ENCODE results near the gene GRK4. TPM values are rescaled to one million over a fixed set of nuclear protein-coding genes. Genes with fewer than 3 reads are reported as not detected.

Gene GRK4
- total and polyA plus RNA-seq, 10 of the 15 experiments (the other 5 are each of a cell fraction or from before 2014, with no cell fraction given): 1.1 to 4.0 (median 2.5) TPM

GRCh38 chr4:3041192-3042142, 78.1 kb downstream of the GRK4 start:
- RAD21 ChIA-PET (ENCODE audit: unreplicated experiment): interaction anchor here (0.8 to 2.6 kb wide), 5 partner anchors 33 to 79 kb away, joined by 3 to 8 read pairs (median 3); partner anchors contain the start of genes GRK4, HTT and NOP14
- Histone ChIP-seq H3K27me3 (replicated peaks in 1 of 2; ENCODE audit: control insufficient read depth in 2 of 2, insufficient read depth in 2 of 2, low read length in 1 of 2) (no peaks in the 10 kb centered on the region), H3K36me3 (ENCODE audit: control insufficient read depth in 2 of 2, insufficient read depth in 2 of 2, low read length in 1 of 2) (no peaks in the 10 kb centered on the region; a peak in 1 of 4 replicates), H3K4me3 (peak overlapping the region; percentile 85), H3K9me3 (replicated peaks; ENCODE audit: control insufficient read depth, insufficient read depth, low read length) (peaks cover 8% of the 10 kb centered on the region), H2AFZ (ENCODE audit: control insufficient read depth, low read depth, low read length) (peak overlapping the region; percentile 89), H3K4me1 (ENCODE audit: control insufficient read depth, insufficient read depth, low read length) (peaks cover 66% of the 10 kb centered on the region), H4K20me1 (ENCODE audit: control insufficient read depth, insufficient read depth) (no peaks in the 10 kb centered on the region; the same call in 1 of the 2 replicates), H3K27ac (ENCODE audit: control insufficient read depth, insufficient read depth) (peak overlapping the region; percentile 95), H3K79me2 (ENCODE audit: control insufficient read depth, insufficient read depth, low read length) (peaks cover 12% of the 10 kb centered on the region), H3K9ac (ENCODE audit: control insufficient read depth, insufficient read depth, low read length) (peak overlapping the region; percentile 93), H3K4me2 (ENCODE audit: control insufficient read depth, insufficient read depth) (peak overlapping the region; percentile 98)
- BruUV-seq (replicated peaks): no TSS peak
- intact Hi-C loops (cut with micrococcal nuclease; ENCODE audit: unreplicated experiment) (loop anchor here (2.0 to 10.0 kb wide), 2 partner anchors 79 to 277 kb away; partner anchors contain the start of genes GRK4 and NOP14), in situ Hi-C loops (cut with MboI) (no loop called here)
- ATAC-seq (peak; percentile 66), FAIRE-seq (no peak), DNase-seq (ENCODE audit: low read depth, low spot score) (no peak)
- SMC1A ChIA-PET (ENCODE audit: uncharacterized antibody, unreplicated experiment): interaction anchor here (1.0 to 1.9 kb wide), 4 partner anchors 37 to 369 kb away, joined by 3 to 4 read pairs (median 4); no protein-coding TSS in a partner anchor
- POLR2A ChIA-PET: interaction anchor here (0.9 to 2.8 kb wide), 7 partner anchors 9 to 42 kb away, joined by 3 to 14 read pairs (median 4); no protein-coding TSS in a partner anchor
- WGBS (ENCODE audit: insufficient coverage, insufficient replicate concordance, low lambda C conversion rate, missing lambda C conversion rate): 1% methylated on average over 54 of the region's 57 CpGs
- CTCF ChIA-PET: interaction anchor here (0.6 to 2.1 kb wide), 8 partner anchors 12 to 78 kb away, joined by 3 to 7 read pairs (median 4); partner anchors contain the start of gene GRK4
- TF ChIP-seq WRNIP1 (IDR thresholded peaks at IDR 0.05; ENCODE audit: borderline replicate concordance, low read depth, low read length) (no peak), CBX5 (IDR thresholded peaks at IDR 0.05; ENCODE audit: low read depth) (no peak), SMAD5 (IDR thresholded peaks at IDR 0.05; ENCODE audit: low read depth) (peak; percentile 60; the same call in 1 of the 2 replicates), MEF2B (IDR thresholded peaks at IDR 0.05; ENCODE audit: partially characterized antibody, poor library complexity, severe bottlenecking) (peak; percentile 80), SPI1 (IDR thresholded peaks at IDR 0.05; ENCODE audit: borderline replicate concordance, insufficient read depth, low read depth, low read length) (0 out of 2 replicates have a peak, but pooled peaks have one; percentile 16), STAT3 (IDR thresholded peaks at IDR 0.05; ENCODE audit: low read depth, low read length) (no peak), RAD51 (IDR thresholded peaks at IDR 0.05) (no peak), POLR2AphosphoS5 (IDR thresholded peaks at IDR 0.05; ENCODE audit: low read length) (peak; percentile 51; the same call in 1 of the 2 replicates), RB1 (IDR thresholded peaks at IDR 0.05; ENCODE audit: borderline replicate concordance) (no peak), POU2F2 (IDR thresholded peaks at IDR 0.05; ENCODE audit: borderline replicate concordance, low read depth, low read length) (0 out of 3 replicates have a peak, but pooled peaks have one; percentile 14), TCF7 (IDR thresholded peaks at IDR 0.05; ENCODE audit: borderline replicate concordance) (no peak), TCF3 (IDR thresholded peaks at IDR 0.05; ENCODE audit: borderline replicate concordance, insufficient read depth, low read depth, low read length) (0 out of 2 replicates have a peak, but pooled peaks have one; percentile 14), BMI1 (IDR thresholded peaks at IDR 0.05; ENCODE audit: borderline replicate concordance) (no peak), RAD21 (IDR thresholded peaks at IDR 0.05; ENCODE audit: insufficient read depth, low read depth, low read length) (no peak), PKNOX1 (IDR thresholded peaks at IDR 0.05) (no peak), ATF7 (IDR thresholded peaks at IDR 0.05; ENCODE audit: low read depth) (no peak), IKZF1 (conservative IDR thresholded peaks at IDR 0.05) (peak; percentile 62), KAT2A (conservative IDR thresholded peaks at IDR 0.05; ENCODE audit: control insufficient read depth, low read depth, low read length) (no peak), TAF1 (IDR thresholded peaks at IDR 0.05; ENCODE audit: borderline replicate concordance, low read depth, low read length) (0 out of 2 replicates have a peak, but pooled peaks have one; percentile 36), ZNF622 (IDR thresholded peaks at IDR 0.05) (no peak), MTA2 (IDR thresholded peaks at IDR 0.05; ENCODE audit: low read depth) (no peak)
- TF ChIP-seq, protein P1, sequence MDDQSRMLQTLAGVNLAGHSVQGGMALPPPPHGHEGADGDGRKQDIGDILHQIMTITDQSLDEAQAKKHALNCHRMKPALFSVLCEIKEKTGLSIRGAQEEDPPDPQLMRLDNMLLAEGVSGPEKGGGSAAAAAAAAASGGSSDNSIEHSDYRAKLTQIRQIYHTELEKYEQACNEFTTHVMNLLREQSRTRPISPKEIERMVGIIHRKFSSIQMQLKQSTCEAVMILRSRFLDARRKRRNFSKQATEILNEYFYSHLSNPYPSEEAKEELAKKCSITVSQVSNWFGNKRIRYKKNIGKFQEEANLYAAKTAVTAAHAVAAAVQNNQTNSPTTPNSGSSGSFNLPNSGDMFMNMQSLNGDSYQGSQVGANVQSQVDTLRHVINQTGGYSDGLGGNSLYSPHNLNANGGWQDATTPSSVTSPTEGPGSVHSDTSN (IDR thresholded peaks at IDR 0.05; ENCODE audit: insufficient replicate concordance, low read depth, low read length): no peak
